ENCODE results near the gene PLXNA1. TPM values are rescaled to one million over a fixed set of nuclear protein-coding genes. Genes with fewer than 3 reads are reported as not detected.

PLXNA1 gene
- total RNA-seq, 4 donors from 2014 or later: 13.2 to 23.9 (median 18.7) TPM

DNA sequence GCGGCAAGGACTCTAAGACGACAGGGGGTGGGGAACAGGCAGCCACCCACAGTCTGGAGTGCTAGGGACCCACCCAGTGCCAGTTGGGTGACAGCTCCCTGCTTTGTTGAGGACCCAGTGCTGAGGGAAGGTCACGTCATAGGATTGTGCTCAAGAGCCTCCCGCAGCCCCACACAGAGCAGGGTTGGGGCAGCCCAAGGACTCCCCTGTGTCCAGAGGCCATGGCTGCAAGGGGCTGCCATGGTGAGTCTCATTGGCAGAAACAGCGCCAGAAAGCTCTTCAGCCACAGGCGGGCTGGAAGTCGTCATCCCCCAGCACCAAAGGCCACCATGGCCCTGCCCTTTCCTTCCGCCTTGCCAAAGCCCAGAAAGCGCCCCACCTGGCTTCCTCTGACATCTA is 37.0 kb upstream of the PLXNA1 start:
- TF ChIP-seq CTCF (IDR thresholded peaks at IDR 0.05; ENCODE audit: low read depth): no peak

GRCh38 chr3:126946405-126946804 is 36.5 kb upstream of the PLXNA1 start:
- no peak for TF ChIP-seq CTCF (IDR thresholded peaks at IDR 0.05; ENCODE audit: low read depth)

DNA sequence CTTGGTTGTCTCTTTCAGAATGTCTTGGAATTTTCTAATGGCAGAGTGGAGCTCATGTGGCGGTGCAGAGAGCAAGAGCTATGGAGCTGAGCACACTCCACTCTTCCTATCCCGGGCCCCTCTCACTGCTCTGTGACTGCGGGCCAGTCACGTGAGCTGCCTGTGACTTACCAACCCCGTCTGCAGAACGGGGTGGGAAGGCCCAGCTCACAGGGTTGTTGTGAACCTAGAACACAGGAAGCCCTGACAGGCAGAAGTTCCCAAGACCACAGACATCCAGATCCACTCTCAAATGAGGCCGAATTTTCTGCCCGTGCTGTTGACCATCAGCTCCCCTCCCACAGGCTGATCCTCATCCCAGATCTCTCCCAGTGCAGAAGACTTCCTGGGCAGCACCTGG is 35.5 kb upstream of the PLXNA1 start:
- no peak for TF ChIP-seq CTCF (IDR thresholded peaks at IDR 0.05; ENCODE audit: low read depth)

GRCh38 chr3:126948980-126949535 is 33.9 kb upstream of the PLXNA1 start:
- no peak for TF ChIP-seq CTCF (IDR thresholded peaks at IDR 0.05; ENCODE audit: low read depth)

DNA sequence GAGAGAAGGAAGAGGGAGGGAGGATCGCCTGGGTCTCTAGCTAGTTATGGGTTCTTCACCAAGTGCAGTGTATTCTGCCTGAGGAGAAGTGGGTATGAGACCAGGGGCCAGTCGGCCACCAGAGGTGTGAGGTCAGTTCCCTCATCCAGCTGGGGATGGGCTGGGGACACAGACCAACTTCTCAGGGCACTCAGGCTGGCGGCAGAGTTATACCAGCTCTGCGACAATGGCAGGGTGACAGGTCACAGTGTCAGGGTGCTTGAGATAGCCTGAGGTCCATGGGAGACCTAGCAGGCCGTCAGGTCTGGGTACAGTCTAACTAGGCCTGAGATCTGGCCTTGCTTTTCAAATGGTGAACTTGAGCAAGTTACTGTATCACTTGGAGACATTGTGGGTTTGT is 31.4 kb upstream of the PLXNA1 start:
- TF ChIP-seq CTCF (IDR thresholded peaks at IDR 0.05; ENCODE audit: low read depth): no peak

- no peak for TF ChIP-seq CTCF (IDR thresholded peaks at IDR 0.05; ENCODE audit: low read depth)
Observed at GRCh38 chr3:126952261-126952982, 30.5 kb upstream of the PLXNA1 start.

GRCh38 chr3:126952983-126953660 is 29.8 kb upstream of the PLXNA1 start:
- TF ChIP-seq CTCF (IDR thresholded peaks at IDR 0.05; ENCODE audit: low read depth): no peak
